SK-N-SH treated with all-trans-retinoic acid at 6 μM for 48 hours (cell line): ENCODE results near the gene CEBPB.

ENCODE experiments used
- PATZ1 ChIP-seq: fragments of 250-450 bp; sonication (Bioruptor Pico); IDR thresholded peaks from 2 replicates; pipeline ENCODE4 v1.8.0; 2020; ENCODE audit warnings: mild to moderate bottlenecking, moderate library complexity, borderline replicate concordance
- PPARA ChIP-seq: fragments of 250-450 bp; sonication (Bioruptor Pico); IDR thresholded peaks from 2 replicates; pipeline ENCODE4 v1.5.0; 2020; ENCODE audit warnings: mild to moderate bottlenecking, borderline replicate concordance
- SNAI2 ChIP-seq: fragments of 250-450 bp; sonication (Bioruptor Pico); IDR thresholded peaks from 2 replicates; pipeline ENCODE4 v1.5.0; 2020; ENCODE audit warnings: mild to moderate bottlenecking, moderate library complexity
- ZFP3 ChIP-seq: fragments of 250-450 bp; sonication (Bioruptor Pico); IDR thresholded peaks from 2 replicates; pipeline ENCODE4 v1.5.0; 2020; ENCODE audit warnings: mild to moderate bottlenecking, moderate library complexity

- TF ChIP-seq ZFP3 (CRISPR knock-in tag) (no peak), PATZ1 (CRISPR knock-in tag) (no peak), PPARA (CRISPR knock-in tag) (no peak), SNAI2 (CRISPR knock-in tag) (no peak)
These were observed 19.5 kb downstream of the CEBPB start for GRCh38 chr20:50210066-50210619.
